Measurements from ENCODE around the gene SH3PXD2B. TPM values are rescaled to one million over a fixed set of nuclear protein-coding genes. Genes with fewer than 3 reads are reported as not detected.

SH3PXD2B gene
- total and polyA plus RNA-seq, 2 of the 13 experiments (the other 11 are each of a cell fraction or from before 2014, with no cell fraction given), result 3.4 to 4.6 TPM

GRCh38 chr5:172498431-172499129 lies 44.3 kb upstream of the SH3PXD2B start:
- no TSS peak for BruUV-seq (replicated peaks)
- ATAC-seq (no peak), DNase-seq (ENCODE audit: low spot score) (no peak), FAIRE-seq (no peak)
- ChIA-PET POLR2A (no interaction called here), CTCF (ENCODE audit: low intra/inter-chr PET ratio, low total read pairs) (interaction anchor here (0.8 kb wide), 1 partner anchor 123 kb away, joined by 3 read pairs; no protein-coding TSS in a partner anchor)
- Histone ChIP-seq H3K4me3 (replicated peaks in 1 of 3; ENCODE audit: insufficient read depth in 1 of 3, low read depth in 2 of 3, low read length in 3 of 3) (no peak overlapping the region), H4K20me1 (ENCODE audit: insufficient read depth, low read length) (no peaks in the 10 kb centered on the region), H3K27me3 (ENCODE audit: control insufficient read depth in 1 of 2, insufficient read depth in 2 of 2, low read length in 2 of 2) (peaks cover 3 to 32% of the 10 kb centered on the region in 2 experiments; a peak in 4 of 5 replicates), H3K9ac (ENCODE audit: insufficient read depth, low read depth, low read length) (no peak overlapping the region), H3K79me2 (ENCODE audit: insufficient read depth, low read length) (no peaks in the 10 kb centered on the region), H3K9me3 (ENCODE audit: low read length) (no peaks in the 10 kb centered on the region), H3K4me2 (ENCODE audit: low read depth, low read length) (no peak overlapping the region), H3K27ac (ENCODE audit: extremely low read length, insufficient read depth, low read length) (no peak overlapping the region), H2AFZ (ENCODE audit: low read length) (no peak overlapping the region), H3K4me1 (ENCODE audit: insufficient read depth, low read length) (no peaks in the 10 kb centered on the region), H3K36me3 (replicated peaks in 1 of 2; ENCODE audit: control insufficient read depth in 1 of 2, insufficient read depth in 2 of 2, low read length in 2 of 2) (no peaks in the 10 kb centered on the region)
- in situ Hi-C loops (cut with HindIII; ENCODE audit: extremely low pct_ligation_motif_present, low pct_unique_long_range_greater_than_20kb) (no loop called here), intact Hi-C loops (cut with micrococcal nuclease; ENCODE audit: unreplicated experiment) (no loop called here)
- TF ChIP-seq RFX3 (CRISPR knock-in tag; IDR thresholded peaks at IDR 0.05), result no peak
- no peak for TF ChIP-seq PCBP2 (optimal IDR thresholded peaks at IDR 0.05; ENCODE audit: low read depth, low read length, poor library complexity, severe bottlenecking)
- no peak for TF ChIP-seq ZNF790 (CRISPR knock-in tag; IDR thresholded peaks at IDR 0.05; ENCODE audit: borderline replicate concordance)
- no peak for TF ChIP-seq HHEX (CRISPR knock-in tag; IDR thresholded peaks at IDR 0.05)
- no peak for TF ChIP-seq FOXJ3 (CRISPR knock-in tag; IDR thresholded peaks at IDR 0.05; ENCODE audit: borderline replicate concordance)
- 56% methylated on average over 12 of the region's 12 CpGs for WGBS (ENCODE audit: low lambda C conversion rate)

- FAIRE-seq (no peak), DNase-seq (ENCODE audit: low spot score) (no peak), ATAC-seq (no peak)
- H3K4me2 ChIP-seq (ENCODE audit: low read depth, low read length), result no peak overlapping the region
- H4K20me1 ChIP-seq (ENCODE audit: insufficient read depth, low read length), result no peaks in the 10 kb centered on the region
- CTCF ChIA-PET (ENCODE audit: low intra/inter-chr PET ratio, low total read pairs), result no interaction called here
- intact Hi-C loops (cut with micrococcal nuclease; ENCODE audit: unreplicated experiment) (no loop called here), in situ Hi-C loops (cut with HindIII; ENCODE audit: extremely low pct_ligation_motif_present, low pct_unique_long_range_greater_than_20kb) (no loop called here)
- no peaks in the 10 kb centered on the region for H3K9me3 ChIP-seq (ENCODE audit: low read length)
- 46% methylated on average over 10 of the region's 14 CpGs for WGBS (ENCODE audit: low lambda C conversion rate)
- H3K36me3 ChIP-seq (replicated peaks in 1 of 2; ENCODE audit: control insufficient read depth in 1 of 2, insufficient read depth in 2 of 2, low read length in 2 of 2), result no peaks in the 10 kb centered on the region
- H3K4me1 ChIP-seq (ENCODE audit: insufficient read depth, low read length), result no peaks in the 10 kb centered on the region
- no peak overlapping the region for H3K4me3 ChIP-seq (replicated peaks in 1 of 3; ENCODE audit: insufficient read depth in 1 of 3, low read depth in 2 of 3, low read length in 3 of 3)
- no peak overlapping the region for H3K9ac ChIP-seq (ENCODE audit: insufficient read depth, low read depth, low read length)
- peaks cover 3 to 37% of the 10 kb centered on the region in 2 experiments; a peak in 4 of 5 replicates for H3K27me3 ChIP-seq (ENCODE audit: control insufficient read depth in 1 of 2, insufficient read depth in 2 of 2, low read length in 2 of 2)
- no peak overlapping the region for H2AFZ ChIP-seq (ENCODE audit: low read length)
- POLR2A ChIA-PET, result no interaction called here
- no peaks in the 10 kb centered on the region for H3K79me2 ChIP-seq (ENCODE audit: insufficient read depth, low read length)
- no peak overlapping the region for H3K27ac ChIP-seq (ENCODE audit: extremely low read length, insufficient read depth, low read length)
- BruUV-seq (replicated peaks), result no TSS peak
- TF ChIP-seq ZNF44 (CRISPR knock-in tag; IDR thresholded peaks at IDR 0.05), result no peak
- TF ChIP-seq, protein P1, sequence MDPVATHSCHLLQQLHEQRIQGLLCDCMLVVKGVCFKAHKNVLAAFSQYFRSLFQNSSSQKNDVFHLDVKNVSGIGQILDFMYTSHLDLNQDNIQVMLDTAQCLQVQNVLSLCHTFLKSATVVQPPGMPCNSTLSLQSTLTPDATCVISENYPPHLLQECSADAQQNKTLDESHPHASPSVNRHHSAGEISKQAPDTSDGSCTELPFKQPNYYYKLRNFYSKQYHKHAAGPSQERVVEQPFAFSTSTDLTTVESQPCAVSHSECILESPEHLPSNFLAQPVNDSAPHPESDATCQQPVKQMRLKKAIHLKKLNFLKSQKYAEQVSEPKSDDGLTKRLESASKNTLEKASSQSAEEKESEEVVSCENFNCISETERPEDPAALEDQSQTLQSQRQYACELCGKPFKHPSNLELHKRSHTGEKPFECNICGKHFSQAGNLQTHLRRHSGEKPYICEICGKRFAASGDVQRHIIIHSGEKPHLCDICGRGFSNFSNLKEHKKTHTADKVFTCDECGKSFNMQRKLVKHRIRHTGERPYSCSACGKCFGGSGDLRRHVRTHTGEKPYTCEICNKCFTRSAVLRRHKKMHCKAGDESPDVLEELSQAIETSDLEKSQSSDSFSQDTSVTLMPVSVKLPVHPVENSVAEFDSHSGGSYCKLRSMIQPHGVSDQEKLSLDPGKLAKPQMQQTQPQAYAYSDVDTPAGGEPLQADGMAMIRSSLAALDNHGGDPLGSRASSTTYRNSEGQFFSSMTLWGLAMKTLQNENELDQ (CRISPR knock-in tag; IDR thresholded peaks at IDR 0.05; ENCODE audit: borderline replicate concordance), result no peak
- TF ChIP-seq SMAD9 (CRISPR knock-in tag; IDR thresholded peaks at IDR 0.05), result no peak
- TF ChIP-seq ZNF276 (CRISPR knock-in tag; IDR thresholded peaks at IDR 0.05; ENCODE audit: low read depth), result no peak
Measured at GRCh38 chr5:172497591-172498255, 43.4 kb upstream of the SH3PXD2B start.
